Activated naive CD4-positive, alpha-beta T cell treated with anti-CD3 and anti-CD28 coated beads, Interleukin-2, amount 50 U/mL, for 72 hours (primary cell): ENCODE results near the gene TAF5L. TPM values are rescaled to one million over a fixed set of nuclear protein-coding genes. Genes with fewer than 3 reads are reported as not detected.

ENCODE experiments used
- ATAC-seq, 2 donors: fragments of 150-1000 bp; cut with Tn5 transposase; 2 replicates each; pipeline ENCODE4 v1.10.0; 2021; ENCODE audit warnings: mild to moderate bottlenecking in 2 of 2, moderate library complexity in 2 of 2
- DNase-seq, 2 donors: peaks; one replicate each; pipeline ENCODE4 v3.0.0; 2021 to 2022; ENCODE audit warnings: low spot score in 2 of 2
- H3K27ac Mint-ChIP-seq, 2 donors: one replicate each; pipeline ENCODE4 v1.8.0; 2022; ENCODE audit warnings: mild to moderate bottlenecking in 2 of 2, mixed read lengths in 2 of 2
- H3K36me3 Mint-ChIP-seq, 2 donors: one replicate each; pipeline ENCODE4 v1.8.0; 2022; ENCODE audit warnings: mixed read lengths in 2 of 2
- H3K9me3 Mint-ChIP-seq, 2 donors: one replicate each; pipeline ENCODE4 v1.8.0; 2022; ENCODE audit warnings: mixed read lengths in 2 of 2
- total RNA-seq, 2 donors: library from RNA; stranded (reverse); gene quantifications; one replicate each; pipeline ENCODE4 v1.2.3, GENCODE V29; 2022

Gene TAF5L
- 10 to 100 TPM; 10.9 to 21.6 TPM for total RNA-seq

DNA sequence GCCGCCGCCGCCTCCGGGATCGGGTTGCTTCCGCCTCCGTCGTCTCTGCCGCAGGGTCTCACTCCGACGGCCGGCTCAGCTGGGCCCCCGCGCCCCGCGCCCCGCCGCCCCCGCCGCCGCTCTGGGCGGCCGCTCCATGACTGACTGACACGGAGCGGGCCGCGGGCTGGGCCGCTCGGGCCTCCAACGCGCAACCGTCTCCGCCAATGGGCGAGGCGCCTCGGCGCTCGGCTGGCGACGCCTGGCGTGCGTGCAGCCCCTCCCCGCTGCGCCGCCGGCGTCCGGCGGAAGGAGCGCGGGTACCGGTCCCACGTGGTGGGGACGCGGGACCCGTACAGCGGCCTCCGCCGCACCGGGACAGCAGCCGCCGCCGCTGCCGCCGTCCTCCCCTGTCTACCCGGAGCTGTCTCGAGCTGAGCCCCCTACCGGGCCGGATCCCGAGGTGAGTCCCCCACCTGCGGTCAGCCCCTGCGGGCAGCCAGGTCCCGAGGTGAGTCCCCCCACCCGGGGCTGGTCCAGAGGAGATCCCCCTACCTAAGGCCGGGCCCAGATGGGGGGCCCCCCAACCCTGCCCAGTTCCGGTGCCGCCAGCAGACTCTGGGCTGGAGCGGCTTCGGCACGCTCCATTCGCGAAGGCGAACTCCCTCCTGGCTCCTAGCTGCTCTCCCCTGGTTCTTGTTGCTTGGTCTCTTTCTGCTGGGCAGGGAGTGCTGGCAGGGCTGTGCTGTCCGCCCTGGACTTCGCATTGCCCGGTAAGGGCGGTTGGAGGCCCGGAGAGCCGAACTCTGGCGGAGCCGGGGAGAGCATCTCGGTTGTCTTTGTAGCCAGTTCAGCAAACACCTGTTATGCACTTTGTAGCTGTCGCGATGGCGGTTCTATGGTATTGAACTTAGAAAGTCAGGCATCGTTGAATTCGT, at the start of gene TAF5L, which contains the start of gene URB2:
Gene TAF5L, minus strand, starts transcription at position 208 of the 917 bp plus-strand sequence. CDS start 11,640 bp downstream, outside the sequence.
Gene URB2, plus strand, starts transcription at position 333 of the 917 bp plus-strand sequence. CDS start 1,387 bp downstream, outside the sequence.
- H3K9me3 Mint-ChIP-seq = no peaks in the 10 kb centered on the region
- ATAC-seq (peak; percentile 93 to 95), DNase-seq (peak; percentile 89 to 92)
- H3K27ac Mint-ChIP-seq = peak within 1 kb of the TSS; percentile 92 to 99
- peaks cover 27 to 30% of the 10 kb centered on the region in 2 donors for H3K36me3 Mint-ChIP-seq

DNA sequence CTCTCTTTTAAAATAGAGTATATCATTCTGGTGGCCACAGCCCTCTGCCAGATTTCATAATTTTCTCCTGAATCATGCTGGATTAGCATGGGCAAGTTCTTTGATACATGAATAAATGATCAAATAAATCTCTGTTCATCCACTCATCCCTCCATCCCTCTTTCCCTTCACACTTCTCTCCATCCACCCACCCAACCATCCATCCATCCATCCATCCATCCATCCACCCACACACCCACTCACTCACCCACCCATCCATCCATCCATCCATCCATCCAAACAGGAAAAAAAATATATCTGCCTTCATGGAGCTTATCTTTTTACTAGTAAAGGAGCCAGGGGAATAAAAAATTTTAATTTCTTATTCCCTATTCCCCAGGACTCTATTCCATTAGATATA, 49.5 kb upstream of the TAF5L start:
- Mint-ChIP-seq H3K27ac (peak overlapping the region in 1 of 2 donors; percentile 22), H3K9me3 (no peaks in the 10 kb centered on the region), H3K36me3 (no peaks in the 10 kb centered on the region)
- DNase-seq = no peak
- ATAC-seq = no peak

DNA sequence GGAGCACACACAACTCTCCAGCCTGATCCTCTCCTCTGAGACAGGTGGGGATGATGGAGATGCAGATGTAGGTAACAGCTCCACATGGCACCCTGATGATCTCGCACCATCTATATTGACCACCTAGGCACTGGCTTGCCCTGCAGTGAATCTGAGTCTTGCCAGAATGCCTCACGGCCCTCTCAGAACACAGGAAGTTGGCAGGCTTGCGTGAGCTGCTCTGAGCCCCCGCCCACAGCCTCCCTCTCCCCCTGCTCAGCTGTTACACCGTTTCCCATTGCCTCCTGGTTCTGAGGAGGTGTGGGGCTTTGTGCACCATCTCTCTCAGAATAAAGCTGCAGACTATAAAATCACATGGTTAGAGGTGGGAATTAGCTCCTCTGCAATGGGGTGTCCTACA, 48.1 kb upstream of the TAF5L start:
- peak in 1 of 2 donors; percentile 50 for ATAC-seq
- DNase-seq = no peak
- Mint-ChIP-seq H3K27ac (no peak overlapping the region), H3K9me3 (no peaks in the 10 kb centered on the region), H3K36me3 (no peaks in the 10 kb centered on the region)

DNA sequence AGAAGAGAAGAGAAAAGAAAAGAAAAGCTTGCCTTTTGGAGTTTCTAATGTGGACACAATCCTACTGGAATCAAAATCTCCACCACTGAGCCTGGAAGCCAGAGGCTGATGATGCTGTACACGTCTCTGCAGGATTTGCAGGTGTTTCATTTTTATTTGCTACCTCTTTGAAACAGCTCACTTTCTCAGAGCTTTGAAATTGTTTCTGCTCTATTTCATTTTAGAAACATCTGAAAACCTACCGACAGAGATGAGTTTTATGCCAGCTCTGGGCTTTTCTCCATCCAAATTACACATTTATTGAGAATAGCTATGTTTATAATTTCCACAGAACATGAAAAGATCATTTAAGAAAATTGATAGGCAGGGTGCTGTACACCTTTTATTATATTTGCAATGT, 46.3 kb upstream of the TAF5L start:
- DNase-seq (no peak), ATAC-seq (no peak)
- H3K27ac Mint-ChIP-seq = no peak overlapping the region
- no peaks in the 10 kb centered on the region for H3K9me3 Mint-ChIP-seq
- peaks cover 0 to 15% of the 10 kb centered on the region in 2 donors for H3K36me3 Mint-ChIP-seq

- peak in 1 of 2 donors; percentile 34 for ATAC-seq
- no peak for DNase-seq
- Mint-ChIP-seq H3K27ac (no peak overlapping the region), H3K36me3 (peaks cover 0 to 16% of the 10 kb centered on the region in 2 donors), H3K9me3 (no peaks in the 10 kb centered on the region)
Measured at GRCh38 chr1:229671310-229671709, 45.4 kb upstream of the TAF5L start.

GRCh38 chr1:229669333-229669732, 43.4 kb upstream of the TAF5L start:
- Mint-ChIP-seq H3K9me3 (no peaks in the 10 kb centered on the region), H3K27ac (no peak overlapping the region), H3K36me3 (peaks cover 0 to 16% of the 10 kb centered on the region in 2 donors)
- DNase-seq (no peak), ATAC-seq (no peak)

DNA sequence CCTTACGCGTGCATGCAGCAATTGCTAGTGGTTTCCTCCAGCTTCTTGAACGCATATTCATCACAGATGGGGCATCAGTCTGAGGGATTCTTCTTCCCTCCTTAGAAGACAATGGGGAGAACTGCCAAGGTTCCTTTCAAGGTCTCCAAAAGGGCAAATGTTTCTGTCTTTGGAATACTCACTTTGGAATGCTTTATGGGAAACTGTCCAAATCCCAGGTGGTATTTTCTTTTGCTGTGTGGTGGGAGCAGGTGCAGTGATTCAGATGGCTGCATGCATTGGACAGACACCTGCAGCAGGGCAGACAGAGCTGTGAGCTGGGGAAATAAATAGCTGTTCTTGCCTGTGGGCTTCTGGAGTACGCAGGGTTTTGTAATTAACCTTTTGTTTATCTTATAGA, 40.7 kb upstream of the TAF5L start:
- no peak overlapping the region for H3K27ac Mint-ChIP-seq
- H3K36me3 Mint-ChIP-seq = peaks cover 0 to 16% of the 10 kb centered on the region in 2 donors
- no peak for DNase-seq
- no peaks in the 10 kb centered on the region for H3K9me3 Mint-ChIP-seq
- no peak for ATAC-seq

DNA sequence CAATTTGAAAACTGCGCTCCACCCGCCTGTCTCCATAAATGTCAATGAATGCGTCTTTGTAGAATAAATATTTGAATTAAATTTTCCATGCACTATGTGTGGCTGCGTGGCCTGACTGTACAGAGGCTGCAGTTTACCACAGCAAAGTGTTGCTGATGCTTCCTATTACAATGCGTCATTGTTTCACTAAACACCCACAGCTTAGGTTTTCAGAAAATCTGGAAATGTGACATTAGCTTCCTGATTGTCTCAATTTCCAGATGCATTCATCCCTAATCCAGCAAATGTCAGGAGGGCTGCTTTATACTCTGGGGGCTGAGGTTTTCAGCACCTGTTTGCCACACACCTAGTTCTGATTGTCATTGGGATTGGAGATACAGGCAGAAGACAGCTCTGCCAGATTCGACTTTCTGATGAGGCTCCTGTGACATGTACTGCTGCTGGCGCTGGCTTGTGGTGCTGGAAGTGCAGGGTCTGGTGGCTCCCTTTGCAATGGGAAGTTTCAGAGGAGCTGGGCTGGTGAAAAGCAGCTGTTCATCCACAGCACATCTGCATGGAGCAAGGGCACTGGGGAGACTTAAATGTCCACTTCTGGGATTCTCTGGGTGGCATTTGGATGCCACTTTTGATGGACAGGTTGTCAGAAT, 40.1 kb upstream of the TAF5L start:
- Mint-ChIP-seq H3K36me3 (peaks cover 5 to 16% of the 10 kb centered on the region in 2 donors), H3K27ac (no peak overlapping the region), H3K9me3 (no peaks in the 10 kb centered on the region)
- ATAC-seq = peak in 1 of 2 donors; percentile 21
- no peak for DNase-seq

DNA sequence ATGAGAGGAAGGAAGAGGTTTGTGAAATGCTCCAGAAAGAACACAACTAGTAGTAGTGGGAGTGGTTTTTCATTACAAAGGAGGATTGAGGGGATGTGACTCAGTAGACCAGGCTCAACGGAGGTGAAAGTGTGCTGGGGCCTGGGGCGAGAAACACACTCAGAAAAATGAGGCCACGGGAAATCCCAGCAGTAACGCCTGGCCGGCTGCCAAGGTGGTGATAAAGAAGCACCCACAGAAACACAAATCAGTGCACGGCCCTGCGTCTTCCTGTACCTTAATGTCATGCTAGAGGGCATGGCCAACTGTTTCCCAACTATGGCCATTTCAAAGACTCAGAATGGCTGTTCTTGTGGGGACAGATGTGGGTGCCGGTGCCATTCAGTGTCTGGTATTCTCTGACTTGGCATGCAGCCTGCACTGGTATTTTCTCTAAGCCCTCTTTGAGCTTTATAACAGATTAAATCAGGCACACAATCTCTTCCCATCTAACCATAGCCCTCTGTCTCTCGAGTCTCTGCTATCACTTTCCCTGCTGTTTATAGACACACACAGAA, 38.3 kb upstream of the TAF5L start:
- Mint-ChIP-seq H3K36me3 (peaks cover 7 to 16% of the 10 kb centered on the region in 2 donors), H3K27ac (no peak overlapping the region), H3K9me3 (no peaks in the 10 kb centered on the region)
- peak; percentile 87 to 93 for DNase-seq
- ATAC-seq = peak; percentile 95 to 96

DNA sequence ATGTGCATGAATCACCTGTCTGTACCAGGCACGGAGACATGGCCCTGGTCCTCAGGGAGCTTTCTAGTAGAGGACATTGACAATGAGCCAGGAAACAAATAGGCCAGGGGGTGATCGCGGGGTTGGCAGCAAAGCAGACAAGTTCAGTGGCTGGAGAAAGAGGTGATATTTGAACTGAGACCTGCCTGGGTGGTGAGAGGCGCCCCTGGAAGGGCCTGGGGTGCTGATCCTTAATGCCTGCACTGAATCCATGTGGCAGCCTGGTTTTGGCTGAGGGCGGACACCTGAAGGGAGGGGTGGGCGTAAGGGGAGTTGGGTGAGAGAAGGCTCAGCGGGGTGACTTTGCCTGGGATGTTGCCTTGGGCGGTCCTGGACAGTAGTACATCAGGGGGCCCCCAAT, 36.0 kb upstream of the TAF5L start:
- ATAC-seq (no peak), DNase-seq (no peak)
- Mint-ChIP-seq H3K27ac (no peak overlapping the region), H3K36me3 (peaks cover 5 to 7% of the 10 kb centered on the region in 2 donors), H3K9me3 (no peaks in the 10 kb centered on the region)

DNA sequence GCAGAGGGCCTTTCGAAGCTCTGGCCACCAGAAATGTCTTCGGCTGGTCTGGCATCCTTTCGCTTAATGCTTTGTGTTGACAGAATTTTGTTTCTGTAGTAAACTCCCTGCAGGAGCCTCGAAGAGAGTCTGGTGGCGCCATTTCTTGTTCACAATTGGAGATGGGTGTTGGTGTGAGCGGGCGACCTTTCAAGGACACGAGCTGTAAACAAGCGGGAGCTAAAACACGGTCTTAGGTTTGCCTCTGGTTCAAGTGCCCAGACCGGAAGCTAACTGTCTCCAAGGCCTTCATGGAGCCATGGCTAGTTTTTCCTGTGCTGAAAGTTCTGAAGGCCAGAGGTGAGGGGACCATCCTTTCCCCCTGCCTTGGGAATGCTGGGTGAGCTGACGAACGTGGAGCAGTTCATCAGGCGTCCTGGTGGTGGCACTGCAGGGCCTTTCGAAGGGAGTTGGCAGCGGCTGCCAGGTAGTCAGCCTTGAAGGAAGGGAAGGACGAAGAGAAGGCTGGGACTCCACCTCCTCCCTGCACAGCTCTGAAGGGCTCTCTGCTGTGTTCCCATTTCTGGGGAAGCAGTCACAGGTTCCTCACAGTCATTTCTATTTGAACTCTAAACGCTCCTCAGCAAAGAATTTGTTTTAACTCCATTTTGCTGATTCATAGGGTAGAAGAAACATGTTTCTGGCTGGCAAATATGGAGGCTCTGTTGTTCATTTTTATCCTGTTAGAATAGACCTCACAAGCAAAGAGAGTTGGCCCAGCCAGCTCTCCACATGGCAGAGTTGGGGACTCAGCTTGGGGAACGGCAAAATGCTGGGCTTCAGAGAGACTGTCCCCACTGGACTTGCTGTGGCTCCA, 35.3 kb upstream of the TAF5L start:
- peak; percentile 34 to 62 for ATAC-seq

DNA sequence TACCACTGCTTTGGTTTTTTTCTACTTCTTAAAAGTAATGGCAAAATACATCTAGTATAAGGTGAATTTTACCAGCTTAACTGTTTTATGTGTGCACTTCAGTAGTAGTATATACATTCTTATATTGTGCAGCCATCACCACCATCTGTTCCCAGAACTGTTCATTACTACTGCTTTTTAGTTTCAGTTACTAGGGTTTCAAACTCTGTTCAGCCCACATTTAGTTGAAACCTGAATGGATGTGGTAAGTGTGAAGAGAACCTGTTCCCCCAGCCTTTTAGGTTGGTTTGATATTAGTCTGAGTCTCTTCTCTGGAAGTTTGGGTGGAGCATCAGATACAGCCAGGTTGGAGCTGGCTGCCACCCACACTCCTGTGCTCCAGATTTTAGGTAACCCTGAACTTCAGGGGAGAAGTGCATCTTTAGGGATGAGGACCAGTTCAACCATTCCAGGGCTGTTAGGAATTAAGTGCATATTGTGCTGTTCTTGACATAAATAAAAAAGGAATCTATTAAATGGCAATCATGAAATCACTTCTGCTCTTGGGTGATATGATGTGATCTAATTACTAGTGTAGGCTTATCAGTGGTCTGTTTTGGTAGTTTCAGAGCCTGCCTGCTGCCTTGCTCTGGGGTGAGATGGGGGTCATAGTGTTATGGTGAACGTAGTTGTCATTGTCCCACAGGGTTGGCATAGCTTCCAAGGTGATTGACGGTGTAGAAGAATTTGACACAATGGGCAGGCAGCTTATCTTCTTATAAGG, 32.3 kb upstream of the TAF5L start:
- ATAC-seq (peak in 1 of 2 donors; percentile 80), DNase-seq (no peak)
- H3K36me3 Mint-ChIP-seq = peaks cover 5 to 7% of the 10 kb centered on the region in 2 donors
- no peak overlapping the region for H3K27ac Mint-ChIP-seq
- no peaks in the 10 kb centered on the region for H3K9me3 Mint-ChIP-seq

More for the DNA sequence above, 35.3 kb upstream of the TAF5L start:
- H3K9me3 Mint-ChIP-seq = no peaks in the 10 kb centered on the region
- H3K36me3 Mint-ChIP-seq = peaks cover 5 to 7% of the 10 kb centered on the region in 2 donors
- peak; percentile 61 to 75 for DNase-seq
- H3K27ac Mint-ChIP-seq = no peak overlapping the region

DNA sequence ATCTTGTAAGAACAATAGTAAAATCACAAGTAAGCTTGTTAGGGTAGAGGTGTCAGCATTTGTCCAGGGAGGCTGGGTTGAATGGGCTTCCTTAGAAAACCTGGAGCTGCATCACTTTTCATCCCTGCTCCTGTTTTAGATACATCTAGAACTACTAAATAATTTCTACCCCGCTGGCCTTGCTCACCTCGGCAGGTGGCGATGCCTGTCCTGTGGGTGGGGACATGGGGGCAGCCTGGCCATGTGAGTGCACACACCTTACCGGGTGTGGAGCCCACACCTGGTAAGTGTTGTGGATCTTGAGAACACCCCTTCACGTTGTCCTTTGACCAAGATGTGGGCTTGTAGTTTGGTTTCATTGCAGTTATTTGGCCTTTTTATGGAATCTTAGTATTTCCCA, 29.9 kb upstream of the TAF5L start:
- Mint-ChIP-seq H3K36me3 (peaks cover 0 to 5% of the 10 kb centered on the region in 2 donors), H3K9me3 (no peaks in the 10 kb centered on the region), H3K27ac (peak overlapping the region in 1 of 2 donors; percentile 58)
- no peak for ATAC-seq
- no peak for DNase-seq

DNA sequence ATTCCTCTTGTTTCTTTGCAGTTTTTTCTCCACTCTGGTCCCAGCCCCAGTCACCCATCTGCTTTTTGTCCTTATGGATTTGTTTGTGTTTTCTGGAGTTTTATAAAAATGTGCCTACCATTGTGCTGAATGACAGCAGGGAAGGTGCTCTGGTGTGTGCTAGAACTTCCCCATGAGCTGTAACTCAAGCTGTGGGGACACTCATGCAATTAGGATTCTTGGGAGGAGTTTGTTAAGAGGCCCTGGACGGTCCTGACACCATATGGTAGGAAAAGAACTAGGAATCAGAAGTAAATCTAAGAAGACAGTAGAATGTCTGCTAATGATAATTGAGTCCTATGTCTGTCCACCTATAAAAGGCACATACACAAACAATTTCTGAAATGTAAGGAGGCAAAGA, 27.5 kb upstream of the TAF5L start:
- peaks cover 0 to 5% of the 10 kb centered on the region in 2 donors for H3K36me3 Mint-ChIP-seq

DNA sequence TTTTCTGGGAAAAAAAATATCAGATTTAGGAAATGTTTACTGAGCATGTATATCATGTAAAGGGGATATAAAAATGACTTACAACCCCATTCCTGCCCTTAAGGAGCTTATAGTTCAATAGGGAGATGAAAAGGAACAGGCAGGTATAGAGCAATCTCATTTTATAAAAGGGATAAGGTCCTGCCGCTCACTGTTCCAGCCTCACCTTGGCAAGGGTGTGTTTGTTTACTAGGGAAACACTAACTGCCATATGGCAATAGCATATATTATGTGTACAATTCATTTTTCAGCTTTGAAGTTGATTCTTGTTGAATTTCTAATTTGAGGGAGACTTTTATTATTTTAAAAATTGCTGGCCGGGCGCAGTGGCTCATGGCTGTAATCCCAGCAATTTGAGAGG, 25.6 kb upstream of the TAF5L start:
- no peak for ATAC-seq
- Mint-ChIP-seq H3K36me3 (no peaks in the 10 kb centered on the region), H3K27ac (no peak overlapping the region), H3K9me3 (no peaks in the 10 kb centered on the region)
- DNase-seq = no peak

More for the DNA sequence above, 27.5 kb upstream of the TAF5L start:
- Mint-ChIP-seq H3K27ac (peak overlapping the region in 1 of 2 donors; percentile 55), H3K9me3 (no peaks in the 10 kb centered on the region)
- ATAC-seq (no peak), DNase-seq (no peak)
